WTC11 (cell line): Measurements from ENCODE around the gene LDLRAD4. TPM values are rescaled to one million over a fixed set of nuclear protein-coding genes. Genes with fewer than 3 reads are reported as not detected.
A peak's percentile ranks its signal among the peaks of the same experiment; 100 is the strongest.

Experiments
- ATAC-seq: fragments of 200-7000 bp; cut with Tn5 transposase; 2 replicates; pipeline ENCODE4 v1.10.0; 2021; ENCODE audit warnings: mild to moderate bottlenecking, moderate library complexity
- CTCF ChIA-PET: fragments of 300-600 bp; sonication (Branson Sonifier 250); formaldehyde crosslinking; loops from one replicate; lab custom pipeline; 2021; ENCODE audit warnings: antibody characterized with exemption; lab: Charles Lee
- POLR2A ChIA-PET: fragments of 350-600 bp; sonication (Branson Sonifier 250); formaldehyde crosslinking; loops from one replicate; lab custom pipeline; 2021; ENCODE audit warnings: antibody characterized with exemption; lab: Charles Lee
- DNase-seq: peaks from one replicate; pipeline ENCODE4 v3.0.0; 2021; ENCODE audit warnings: low spot score
- H3K27ac Mint-ChIP-seq: 2 replicates; pipeline ENCODE4 v1.8.0; 2021; ENCODE audit warnings: mixed read lengths
- H3K27me3 Mint-ChIP-seq: 2 replicates; pipeline ENCODE4 v1.8.0; 2021; ENCODE audit warnings: low read depth, mild to moderate bottlenecking, moderate library complexity, mixed read lengths
- H3K36me3 Mint-ChIP-seq: 2 replicates; pipeline ENCODE4 v1.8.0; 2021; ENCODE audit warnings: mixed read lengths
- H3K4me1 Mint-ChIP-seq: 2 replicates; pipeline ENCODE4 v1.8.0; 2022; ENCODE audit warnings: mixed read lengths
- H3K4me3 Mint-ChIP-seq: 2 replicates; pipeline ENCODE4 v1.8.0; 2021; ENCODE audit warnings: mild to moderate bottlenecking, moderate library complexity, mixed read lengths
- H3K9me3 Mint-ChIP-seq: 2 replicates; pipeline ENCODE4 v1.8.0; 2021; ENCODE audit warnings: mixed read lengths
- AFF4 ChIP-seq: sonication (generic); formaldehyde crosslinking; IDR thresholded peaks from 2 replicates; pipeline ENCODE4 v1.8.1; 2023; ENCODE audit warnings: mild to moderate bottlenecking, missing genetic modification reagents, borderline replicate concordance
- ARID4B ChIP-seq: sonication (generic); formaldehyde crosslinking; IDR thresholded peaks from 2 replicates; pipeline ENCODE4 v1.8.0; 2023; ENCODE audit warnings: missing genetic modification reagents, mild to moderate bottlenecking, borderline replicate concordance
- CDX4 ChIP-seq: fragments of 250-450 bp; sonication (Bioruptor Pico); IDR thresholded peaks from 2 replicates; pipeline ENCODE4 v1.9.0; 2021; ENCODE audit warnings: moderate library complexity, mild to moderate bottlenecking, inconsistent platforms, borderline replicate concordance
- CREB1 ChIP-seq: sonication (generic); formaldehyde crosslinking; IDR thresholded peaks from 2 replicates; pipeline ENCODE4 v1.8.0; 2023; ENCODE audit warnings: mild to moderate bottlenecking, missing genetic modification reagents
- EMX1 ChIP-seq: fragments of 250-450 bp; sonication (Bioruptor Pico); IDR thresholded peaks from 2 replicates; pipeline ENCODE4 v1.8.0; 2021; ENCODE audit warnings: mild to moderate bottlenecking
- ERG ChIP-seq: fragments of 250-450 bp; sonication (Bioruptor Pico); IDR thresholded peaks from 2 replicates; pipeline ENCODE4 v1.8.0; 2021; ENCODE audit warnings: mild to moderate bottlenecking
- FOXK1 ChIP-seq: sonication (generic); formaldehyde crosslinking; IDR thresholded peaks from 2 replicates; pipeline ENCODE4 v1.8.0; 2022; ENCODE audit warnings: mild to moderate bottlenecking, moderate library complexity, missing genetic modification reagents
- GRHL2 ChIP-seq: fragments of 250-450 bp; sonication (Bioruptor Pico); IDR thresholded peaks from 2 replicates; pipeline ENCODE4 v1.8.0; 2022; ENCODE audit warnings: mild to moderate bottlenecking, moderate library complexity; ENCODE audit not compliant: insufficient replicate concordance, severe bottlenecking
- JUN ChIP-seq: sonication (generic); formaldehyde crosslinking; IDR thresholded peaks from 2 replicates; pipeline ENCODE4 v1.8.0; 2023; ENCODE audit warnings: mild to moderate bottlenecking, missing genetic modification reagents
- NFATC4 ChIP-seq: fragments of 250-450 bp; sonication (Bioruptor Pico); IDR thresholded peaks from 2 replicates; pipeline ENCODE4 v1.9.0; 2021; ENCODE audit warnings: mild to moderate bottlenecking
- NFE2L1 ChIP-seq: sonication (generic); formaldehyde crosslinking; IDR thresholded peaks from 2 replicates; pipeline ENCODE4 v1.8.1; 2023; ENCODE audit warnings: missing genetic modification reagents
- NR2C2 ChIP-seq: sonication (generic); formaldehyde crosslinking; IDR thresholded peaks from 2 replicates; pipeline ENCODE4 v1.8.0; 2022; ENCODE audit warnings: mild to moderate bottlenecking, missing genetic modification reagents
- TCF7 ChIP-seq: sonication (generic); formaldehyde crosslinking; IDR thresholded peaks from 2 replicates; pipeline ENCODE4 v1.8.0; 2022; ENCODE audit warnings: mild to moderate bottlenecking, low read depth, missing genetic modification reagents, moderate library complexity
- TP53 ChIP-seq: sonication (generic); formaldehyde crosslinking; IDR thresholded peaks from 2 replicates; pipeline ENCODE4 v1.8.1; 2023; ENCODE audit warnings: mild to moderate bottlenecking, missing genetic modification reagents
- ZMAT4 ChIP-seq: fragments of 250-450 bp; sonication (Bioruptor Pico); IDR thresholded peaks from 2 replicates; pipeline ENCODE4 v1.9.0; 2021; ENCODE audit warnings: mild to moderate bottlenecking
- ZNF396 ChIP-seq: fragments of 250-450 bp; sonication (Bioruptor Pico); IDR thresholded peaks from 2 replicates; pipeline ENCODE4 v1.8.0; 2021; ENCODE audit warnings: mild to moderate bottlenecking, moderate library complexity, borderline replicate concordance
- ZNF671 ChIP-seq: fragments of 250-450 bp; sonication (Bioruptor Pico); IDR thresholded peaks from 2 replicates; pipeline ENCODE4 v1.8.0; 2021; ENCODE audit warnings: mild to moderate bottlenecking
- total RNA-seq: library from RNA; stranded (reverse); gene quantifications from 3 replicates; pipeline ENCODE4 v1.2.3, GENCODE V29; 2021

LDLRAD4 gene
- total RNA-seq, 1 experiment from 2014 or later = 6.2 TPM

GRCh38 chr18:13187498-13187897 is 31.1 kb upstream of the LDLRAD4 start:
- peaks cover 21% of the 10 kb centered on the region for H3K27me3 Mint-ChIP-seq
- CTCF ChIA-PET = interaction anchor here (0.8 to 1.2 kb wide), 3 partner anchors 22 to 48 kb away, joined by 3 to 4 read pairs (median 3); no protein-coding TSS in a partner anchor
- H3K9me3 Mint-ChIP-seq = no peaks in the 10 kb centered on the region

GRCh38 chr18:13191031-13191430 is 27.5 kb upstream of the LDLRAD4 start:
- H3K4me3 Mint-ChIP-seq = no peak overlapping the region
- no peaks in the 10 kb centered on the region; the same call in 1 of the 2 replicates for H3K27me3 Mint-ChIP-seq
- peaks cover 7% of the 10 kb centered on the region for H3K4me1 Mint-ChIP-seq
- peaks cover 6% of the 10 kb centered on the region; the same call in 1 of the 2 replicates for H3K9me3 Mint-ChIP-seq
- CTCF ChIA-PET = interaction anchor here (1.5 kb wide), 1 partner anchor 78 kb away, joined by 5 read pairs; no protein-coding TSS in a partner anchor
- H3K36me3 Mint-ChIP-seq = no peaks in the 10 kb centered on the region
- TF ChIP-seq ZMAT4 (CRISPR knock-in tag) = no peak
- POLR2A ChIA-PET = interaction anchor here (0.6 kb wide), 1 partner anchor 9 kb away, joined by 3 read pairs; no protein-coding TSS in a partner anchor
- no peak overlapping the region for H3K27ac Mint-ChIP-seq
- no peak for ATAC-seq
- no peak for DNase-seq

More at GRCh38 chr18:13187498-13187897, 31.1 kb upstream of the LDLRAD4 start:
- ATAC-seq (no peak), DNase-seq (no peak)
- H3K36me3 Mint-ChIP-seq = no peaks in the 10 kb centered on the region
- POLR2A ChIA-PET = no interaction called here
- H3K27ac Mint-ChIP-seq = no peak overlapping the region
- no peak for TF ChIP-seq CDX4 (CRISPR knock-in tag)
- TF ChIP-seq CREB1 (CRISPR knock-in tag) = no peak
- no peak for TF ChIP-seq JUN
- no peak for TF ChIP-seq ZMAT4 (CRISPR knock-in tag)
- H3K4me1 Mint-ChIP-seq = peaks cover 7% of the 10 kb centered on the region
- H3K4me3 Mint-ChIP-seq = no peak overlapping the region

- H3K27ac Mint-ChIP-seq = no peak overlapping the region
- H3K9me3 Mint-ChIP-seq = peaks cover 6% of the 10 kb centered on the region; the same call in 1 of the 2 replicates
- TF ChIP-seq GRHL2 (CRISPR knock-in tag) (no peak), NR2C2 (no peak), ERG (CRISPR knock-in tag) (no peak), NFATC4 (CRISPR knock-in tag) (no peak), TCF7 (CRISPR knock-in tag) (no peak), TP53 (CRISPR knock-in tag) (no peak)
- TF ChIP-seq, all 79 proteins: peak for 0
- H3K4me3 Mint-ChIP-seq = no peak overlapping the region
- ChIA-PET POLR2A (no interaction called here), CTCF (no interaction called here)
- no peaks in the 10 kb centered on the region; the same call in 1 of the 2 replicates for H3K27me3 Mint-ChIP-seq
- H3K4me1 Mint-ChIP-seq = peaks cover 7% of the 10 kb centered on the region
- no peaks in the 10 kb centered on the region for H3K36me3 Mint-ChIP-seq
- peak; percentile 75 for ATAC-seq
- no peak for DNase-seq
Observed at GRCh38 chr18:13191779-13192178, 26.8 kb upstream of the LDLRAD4 start.

GRCh38 chr18:13192970-13193369 is 25.6 kb upstream of the LDLRAD4 start:
- no peak overlapping the region for H3K4me3 Mint-ChIP-seq
- peaks cover 7% of the 10 kb centered on the region for H3K4me1 Mint-ChIP-seq
- DNase-seq = no peak
- POLR2A ChIA-PET = no interaction called here
- no peak overlapping the region for H3K27ac Mint-ChIP-seq
- peaks cover 8% of the 10 kb centered on the region for H3K9me3 Mint-ChIP-seq
- H3K27me3 Mint-ChIP-seq = no peaks in the 10 kb centered on the region
- CTCF ChIA-PET = interaction anchor here (0.6 to 0.7 kb wide), 3 partner anchors 9 to 52 kb away, joined by 3 read pairs; no protein-coding TSS in a partner anchor
- H3K36me3 Mint-ChIP-seq = peaks cover 2% of the 10 kb centered on the region
- ATAC-seq = no peak
- TF ChIP-seq NR2C2 (no peak), AFF4 (CRISPR knock-in tag) (no peak), EMX1 (CRISPR knock-in tag) (no peak), ZNF396 (CRISPR knock-in tag) (no peak), TP53 (CRISPR knock-in tag) (no peak), ARID4B (CRISPR knock-in tag) (no peak), FOXK1 (no peak), NFE2L1 (CRISPR knock-in tag) (no peak), ZNF671 (no peak)
